ENCODE results near the gene TMEM126A.

- no peak for TF ChIP-seq ZNF518A (tag by site-specific recombination; conservative IDR thresholded peaks at IDR 0.05; ENCODE audit: low read depth)
- no peak for TF ChIP-seq YY1 (tag by site-specific recombination; IDR thresholded peaks at IDR 0.05)
- TF ChIP-seq, protein P1, sequence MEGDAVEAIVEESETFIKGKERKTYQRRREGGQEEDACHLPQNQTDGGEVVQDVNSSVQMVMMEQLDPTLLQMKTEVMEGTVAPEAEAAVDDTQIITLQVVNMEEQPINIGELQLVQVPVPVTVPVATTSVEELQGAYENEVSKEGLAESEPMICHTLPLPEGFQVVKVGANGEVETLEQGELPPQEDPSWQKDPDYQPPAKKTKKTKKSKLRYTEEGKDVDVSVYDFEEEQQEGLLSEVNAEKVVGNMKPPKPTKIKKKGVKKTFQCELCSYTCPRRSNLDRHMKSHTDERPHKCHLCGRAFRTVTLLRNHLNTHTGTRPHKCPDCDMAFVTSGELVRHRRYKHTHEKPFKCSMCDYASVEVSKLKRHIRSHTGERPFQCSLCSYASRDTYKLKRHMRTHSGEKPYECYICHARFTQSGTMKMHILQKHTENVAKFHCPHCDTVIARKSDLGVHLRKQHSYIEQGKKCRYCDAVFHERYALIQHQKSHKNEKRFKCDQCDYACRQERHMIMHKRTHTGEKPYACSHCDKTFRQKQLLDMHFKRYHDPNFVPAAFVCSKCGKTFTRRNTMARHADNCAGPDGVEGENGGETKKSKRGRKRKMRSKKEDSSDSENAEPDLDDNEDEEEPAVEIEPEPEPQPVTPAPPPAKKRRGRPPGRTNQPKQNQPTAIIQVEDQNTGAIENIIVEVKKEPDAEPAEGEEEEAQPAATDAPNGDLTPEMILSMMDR (tag by site-specific recombination; IDR thresholded peaks at IDR 0.05), result no peak
- TF ChIP-seq, protein P2, sequence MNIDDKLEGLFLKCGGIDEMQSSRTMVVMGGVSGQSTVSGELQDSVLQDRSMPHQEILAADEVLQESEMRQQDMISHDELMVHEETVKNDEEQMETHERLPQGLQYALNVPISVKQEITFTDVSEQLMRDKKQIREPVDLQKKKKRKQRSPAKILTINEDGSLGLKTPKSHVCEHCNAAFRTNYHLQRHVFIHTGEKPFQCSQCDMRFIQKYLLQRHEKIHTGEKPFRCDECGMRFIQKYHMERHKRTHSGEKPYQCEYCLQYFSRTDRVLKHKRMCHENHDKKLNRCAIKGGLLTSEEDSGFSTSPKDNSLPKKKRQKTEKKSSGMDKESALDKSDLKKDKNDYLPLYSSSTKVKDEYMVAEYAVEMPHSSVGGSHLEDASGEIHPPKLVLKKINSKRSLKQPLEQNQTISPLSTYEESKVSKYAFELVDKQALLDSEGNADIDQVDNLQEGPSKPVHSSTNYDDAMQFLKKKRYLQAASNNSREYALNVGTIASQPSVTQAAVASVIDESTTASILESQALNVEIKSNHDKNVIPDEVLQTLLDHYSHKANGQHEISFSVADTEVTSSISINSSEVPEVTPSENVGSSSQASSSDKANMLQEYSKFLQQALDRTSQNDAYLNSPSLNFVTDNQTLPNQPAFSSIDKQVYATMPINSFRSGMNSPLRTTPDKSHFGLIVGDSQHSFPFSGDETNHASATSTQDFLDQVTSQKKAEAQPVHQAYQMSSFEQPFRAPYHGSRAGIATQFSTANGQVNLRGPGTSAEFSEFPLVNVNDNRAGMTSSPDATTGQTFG (tag by site-specific recombination; IDR thresholded peaks at IDR 0.05; ENCODE audit: borderline replicate concordance), result no peak
- TF ChIP-seq, protein P3, sequence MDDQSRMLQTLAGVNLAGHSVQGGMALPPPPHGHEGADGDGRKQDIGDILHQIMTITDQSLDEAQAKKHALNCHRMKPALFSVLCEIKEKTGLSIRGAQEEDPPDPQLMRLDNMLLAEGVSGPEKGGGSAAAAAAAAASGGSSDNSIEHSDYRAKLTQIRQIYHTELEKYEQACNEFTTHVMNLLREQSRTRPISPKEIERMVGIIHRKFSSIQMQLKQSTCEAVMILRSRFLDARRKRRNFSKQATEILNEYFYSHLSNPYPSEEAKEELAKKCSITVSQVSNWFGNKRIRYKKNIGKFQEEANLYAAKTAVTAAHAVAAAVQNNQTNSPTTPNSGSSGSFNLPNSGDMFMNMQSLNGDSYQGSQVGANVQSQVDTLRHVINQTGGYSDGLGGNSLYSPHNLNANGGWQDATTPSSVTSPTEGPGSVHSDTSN (CRISPR knock-in tag; IDR thresholded peaks at IDR 0.05), result no peak
- no peak for TF ChIP-seq ZNF121 (tag by site-specific recombination; IDR thresholded peaks at IDR 0.05)
- no peak for TF ChIP-seq ZNF791 (tag by site-specific recombination; IDR thresholded peaks at IDR 0.05)
- TF ChIP-seq ELK4 (IDR thresholded peaks at IDR 0.05; ENCODE audit: borderline replicate concordance, low read depth, low read length), result no peak
Measured at GRCh38 chr11:85666687-85667086, 18.9 kb downstream of the TMEM126A start.
